Retinal pigment epithelial cell (primary cell): Measurements from ENCODE around the gene ZNF330.

Source experiments
- DNase-seq: peaks from one replicate; pipeline ENCODE4 v3.0.0-alpha.2; 2010; ENCODE audit warnings: low read depth
- H3K4me3 ChIP-seq: 2 replicates; pipeline ENCODE4 v1.5.1; 2011; ENCODE audit warnings: mild to moderate bottlenecking, low read length, control low read depth, moderate library complexity
- CTCF ChIP-seq: conservative IDR thresholded peaks from 2 replicates; pipeline ENCODE4 v1.5.1; 2011; ENCODE audit warnings: low read depth, low read length, control low read depth, inconsistent platforms

The ZNF330 gene

GRCh38 chr4:141238186-141238585 is 17.5 kb downstream of the ZNF330 start:
- DNase-seq = no peak
- no peak for TF ChIP-seq CTCF
- no peak overlapping the region for H3K4me3 ChIP-seq

- TF ChIP-seq CTCF = no peak
- no peak overlapping the region for H3K4me3 ChIP-seq
- DNase-seq = no peak
Observed at GRCh38 chr4:141240259-141240658, 19.6 kb downstream of the ZNF330 start.

- H3K4me3 ChIP-seq = no peak overlapping the region
- no peak for DNase-seq
- TF ChIP-seq CTCF = no peak
Observed at GRCh38 chr4:141240671-141241070, 20.0 kb downstream of the ZNF330 start.

GRCh38 chr4:141241986-141242385 is 21.3 kb downstream of the ZNF330 start:
- no peak overlapping the region for H3K4me3 ChIP-seq
- DNase-seq = no peak
- TF ChIP-seq CTCF = no peak

GRCh38 chr4:141244419-141244818 is 23.7 kb downstream of the ZNF330 start:
- no peak for DNase-seq
- no peak overlapping the region for H3K4me3 ChIP-seq
- TF ChIP-seq CTCF = no peak

- no peak for TF ChIP-seq CTCF
- DNase-seq = peak; percentile 77
- no peak overlapping the region for H3K4me3 ChIP-seq
Observed at GRCh38 chr4:141246243-141246642, 25.5 kb downstream of the ZNF330 start.

GRCh38 chr4:141246683-141247429 is 26.2 kb downstream of the ZNF330 start:
- TF ChIP-seq CTCF = no peak
- no peak overlapping the region for H3K4me3 ChIP-seq
- no peak for DNase-seq
